HepG2 (cell line): ENCODE measurements around the gene FAM13B. TPM values are rescaled to one million over a fixed set of nuclear protein-coding genes. Genes with fewer than 3 reads are reported as not detected.
A peak's percentile ranks its signal among the peaks of the same experiment; 100 is the strongest.

Experiments
- CHD4 ChIP-seq: fragments of 200-600 bp; sonication (generic); IDR thresholded peaks from 2 replicates; pipeline ENCODE4 v1.7.0; 2017; ENCODE audit warnings: mild to moderate bottlenecking, low read length, borderline replicate concordance
- DMAP1 ChIP-seq: IDR thresholded peaks from 2 replicates; pipeline ENCODE4 v1.6.1; 2016
- HOXD1 ChIP-seq: sonication (generic); formaldehyde crosslinking; IDR thresholded peaks from 2 replicates; pipeline ENCODE4 v1.5.0; 2020; ENCODE audit warnings: missing genetic modification reagents
- JUNB ChIP-seq: sonication (generic); formaldehyde crosslinking; IDR thresholded peaks from 2 replicates; pipeline ENCODE4 v1.8.0; 2022; ENCODE audit warnings: missing genetic modification reagents, mild to moderate bottlenecking, borderline replicate concordance
- KAT8 ChIP-seq: IDR thresholded peaks from 2 replicates; pipeline ENCODE4 v1.6.1; 2016; ENCODE audit warnings: missing genetic modification reagents, missing compliant biosample characterization
- MAZ ChIP-seq, 2 experiments: sonication (generic) in 1 of 2; formaldehyde crosslinking in 1 of 2; IDR thresholded peaks; 2 replicates each; pipeline versions ENCODE4 v1.5.0 to v1.6.1; 2012 to 2020; ENCODE audit warnings: low read depth in 2 of 2, mild to moderate bottlenecking in 2 of 2, borderline replicate concordance in 1 of 2, improper control_type of control experiment in 1 of 2, low read length in 1 of 2, missing genetic modification reagents in 1 of 2, moderate library complexity in 1 of 2
- MBD4 ChIP-seq: IDR thresholded peaks from 2 replicates; pipeline ENCODE4 v1.6.1; 2012; ENCODE audit warnings: low read length, inconsistent platforms, borderline replicate concordance
- MIER3 ChIP-seq: IDR thresholded peaks from 2 replicates; pipeline ENCODE4 v1.6.1; 2016; ENCODE audit warnings: missing compliant biosample characterization, borderline replicate concordance
- NONO ChIP-seq, 2 experiments: fragments of 450-650 bp in 1 of 2; sonication (generic) in 1 of 2; formaldehyde crosslinking in 1 of 2; IDR thresholded peaks in 1 of 2; conservative IDR thresholded peaks in 1 of 2; 2 replicates each; pipeline versions ENCODE4 v1.6.1 to v1.8.0; 2017 to 2022; ENCODE audit warnings: mild to moderate bottlenecking in 1 of 2, missing genetic modification reagents in 1 of 2, moderate library complexity in 1 of 2
- NR2C2 ChIP-seq: sonication (generic); formaldehyde crosslinking; IDR thresholded peaks from 2 replicates; pipeline ENCODE4 v1.4.0; 2020; ENCODE audit warnings: missing genetic modification reagents, mild to moderate bottlenecking, moderate library complexity, borderline replicate concordance
- REXO4 ChIP-seq: sonication (generic); formaldehyde crosslinking; IDR thresholded peaks from 2 replicates; pipeline ENCODE4 v1.8.0; 2022; ENCODE audit warnings: missing genetic modification reagents, mild to moderate bottlenecking, borderline replicate concordance
- RFX5 ChIP-seq: IDR thresholded peaks from 2 replicates; pipeline ENCODE4 v1.6.1; 2011; ENCODE audit warnings: low read depth, low read length, improper control_type of control experiment
- RNF2 ChIP-seq: fragments of 450-650 bp; conservative IDR thresholded peaks from 2 replicates; pipeline ENCODE4 v1.6.1; 2016; ENCODE audit warnings: low read depth
- SP1 ChIP-seq, 2 experiments: fragments of 450-650 bp in 1 of 2; sonication (generic) in 1 of 2; formaldehyde crosslinking in 1 of 2; IDR thresholded peaks; 2 replicates each; pipeline versions ENCODE4 v1.4.0 to v1.6.1; 2016 to 2020; ENCODE audit warnings: missing genetic modification reagents in 1 of 2
- TCF12 ChIP-seq, 2 experiments: fragments of 450-650 bp in 1 of 2; sonication (generic) in 1 of 2; formaldehyde crosslinking in 1 of 2; IDR thresholded peaks; 2 replicates each; pipeline versions ENCODE4 v1.6.1 to v1.8.0; 2017 to 2022; ENCODE audit warnings: antibody characterized with exemption in 1 of 2, mild to moderate bottlenecking in 1 of 2, missing genetic modification reagents in 1 of 2, moderate library complexity in 1 of 2
- TCF7 ChIP-seq: sonication (generic); IDR thresholded peaks from 2 replicates; pipeline ENCODE4 v1.6.1; 2016; ENCODE audit warnings: antibody characterized with exemption, low read depth
- TOE1 ChIP-seq: sonication (generic); formaldehyde crosslinking; IDR thresholded peaks from 2 replicates; pipeline ENCODE4 v1.4.0; 2020; ENCODE audit warnings: mild to moderate bottlenecking, missing genetic modification reagents
- YEATS2 ChIP-seq: sonication (generic); formaldehyde crosslinking; IDR thresholded peaks from 2 replicates; pipeline ENCODE4 v1.4.0; 2020; ENCODE audit warnings: missing genetic modification reagents, borderline replicate concordance
- ZFAT ChIP-seq: sonication (generic); formaldehyde crosslinking; conservative IDR thresholded peaks from 2 replicates; pipeline ENCODE4 v1.8.1; 2023; ENCODE audit warnings: missing genetic modification reagents, inconsistent platforms
- ZFP36L1 ChIP-seq: sonication (generic); formaldehyde crosslinking; IDR thresholded peaks from 2 replicates; pipeline ENCODE4 v1.8.0; 2022; ENCODE audit warnings: mild to moderate bottlenecking, missing genetic modification reagents, moderate library complexity
- ZNF160 ChIP-seq: sonication (generic); formaldehyde crosslinking; IDR thresholded peaks from 2 replicates; pipeline ENCODE4 v1.8.0; 2022; ENCODE audit warnings: mild to moderate bottlenecking, inconsistent platforms, missing genetic modification reagents
- ZNF605 ChIP-seq: sonication (generic); formaldehyde crosslinking; IDR thresholded peaks from 2 replicates; pipeline ENCODE4 v1.8.0; 2022; ENCODE audit warnings: mild to moderate bottlenecking, missing genetic modification reagents
- ZNF747 ChIP-seq: sonication (generic); formaldehyde crosslinking; IDR thresholded peaks from 2 replicates; pipeline ENCODE4 v1.8.1; 2023; ENCODE audit warnings: missing genetic modification reagents, mild to moderate bottlenecking, borderline replicate concordance
- ZNF761 ChIP-seq: sonication (generic); formaldehyde crosslinking; conservative IDR thresholded peaks from 2 replicates; pipeline ENCODE4 v1.4.0; 2020; ENCODE audit warnings: mild to moderate bottlenecking, missing genetic modification reagents
- ZNF781 ChIP-seq: sonication (generic); formaldehyde crosslinking; IDR thresholded peaks from 2 replicates; pipeline ENCODE4 v1.5.1; 2020; ENCODE audit warnings: borderline replicate concordance, mild to moderate bottlenecking, missing genetic modification reagents; ENCODE audit errors: not compliant biosample characterization
- polyA plus RNA-seq, 8 experiments: library from polyadenylated mRNA; depleted of rRNA in 3 of 8; stranded (reverse) in 7 of 8; unstranded in 1 of 8; fragments of >200 nt; fragmentation: Illumina TruSeq in 4 of 8; extraction: Trizol in 4 of 8; gene quantifications; 2 replicates each; pipeline versions ENCODE4 v1.2.1 to v1.2.3, GENCODE V29; 2011 to 2016; ENCODE audit warnings: low read depth in 4 of 8, missing spikeins in 1 of 8, mixed read lengths in 1 of 8; ENCODE audit not compliant: insufficient read depth in 1 of 8
- total RNA-seq, 5 experiments: library from RNA; depleted of rRNA; stranded (reverse); fragments of >200 nt; fragmentation: Illumina TruSeq; extraction: Trizol; gene quantifications; 2 replicates each; pipeline ENCODE4 v1.2.3, GENCODE V29; 2016; ENCODE audit warnings: low read depth in 1 of 5
- TF ChIP-seq, protein P1 (sequence below): IDR thresholded peaks from 2 replicates; pipeline ENCODE4 v1.6.1; 2012; ENCODE audit warnings: inconsistent platforms
- TF ChIP-seq, protein P2 (sequence below): sonication (generic); formaldehyde crosslinking; IDR thresholded peaks from 2 replicates; pipeline ENCODE4 v1.5.0; 2020; ENCODE audit warnings: missing genetic modification reagents
- TF ChIP-seq, protein P3 (sequence below): IDR thresholded peaks from 2 replicates; pipeline ENCODE4 v1.4.0; 2020; ENCODE audit warnings: mild to moderate bottlenecking, missing genetic modification reagents

FAM13B gene
- total and polyA plus RNA-seq, 2 of the 13 experiments (the other 11 are each of a cell fraction or from before 2014, with no cell fraction given): 6.9 to 11.5 TPM

DNA sequence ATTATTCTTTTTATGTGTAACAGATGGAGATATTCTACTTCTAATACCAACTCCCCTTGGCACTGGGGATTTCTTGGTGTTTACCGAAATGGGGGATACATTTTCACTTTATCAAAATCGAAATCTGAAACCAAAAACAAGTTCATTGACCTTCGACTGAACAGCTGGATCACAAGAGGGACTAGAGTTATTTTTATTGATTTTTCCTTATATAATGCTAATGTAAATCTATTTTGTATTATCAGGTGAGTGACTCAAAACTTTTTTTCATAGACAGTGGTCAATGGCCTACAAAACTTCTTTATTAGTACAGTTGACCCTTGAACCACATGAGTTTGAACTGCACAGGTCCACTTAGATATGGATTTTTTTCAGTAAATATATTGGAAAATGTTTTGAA is 133.4 kb downstream of the FAM13B start (continued):
- no peak for TF ChIP-seq ZFP36L1 (CRISPR knock-in tag)
- TF ChIP-seq TOE1 (CRISPR knock-in tag): no peak
- no peak for TF ChIP-seq DMAP1 (CRISPR knock-in tag)
- no peak for TF ChIP-seq ZNF160 (CRISPR knock-in tag)
- TF ChIP-seq KAT8 (CRISPR knock-in tag): 0 out of 2 replicates have a peak, but pooled peaks have one; percentile 40
- peak; percentile 62 for TF ChIP-seq TCF7
- TF ChIP-seq ZFAT: no peak
- TF ChIP-seq JUNB (CRISPR knock-in tag): no peak
- no peak for TF ChIP-seq MBD4
- TF ChIP-seq MIER3 (CRISPR knock-in tag): no peak
- no peak for TF ChIP-seq HOXD1
- 0 out of 2 replicates have a peak, but pooled peaks have one; percentile 44 for TF ChIP-seq ZNF761 (CRISPR knock-in tag)
- no peak for TF ChIP-seq YEATS2 (CRISPR knock-in tag)
- TF ChIP-seq MAZ (IDR thresholded peaks at IDR 0.05; ENCODE audit: borderline replicate concordance, low read depth, low read length): no peak
- no peak for TF ChIP-seq MAZ (CRISPR knock-in tag; IDR thresholded peaks at IDR 0.05; ENCODE audit: low read depth)
- no peak for TF ChIP-seq ZNF605 (CRISPR knock-in tag)
- no peak for TF ChIP-seq RNF2
- TF ChIP-seq, protein P1, sequence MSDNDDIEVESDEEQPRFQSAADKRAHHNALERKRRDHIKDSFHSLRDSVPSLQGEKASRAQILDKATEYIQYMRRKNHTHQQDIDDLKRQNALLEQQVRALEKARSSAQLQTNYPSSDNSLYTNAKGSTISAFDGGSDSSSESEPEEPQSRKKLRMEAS: no peak
- TF ChIP-seq CHD4: no peak
- TF ChIP-seq, protein P2, sequence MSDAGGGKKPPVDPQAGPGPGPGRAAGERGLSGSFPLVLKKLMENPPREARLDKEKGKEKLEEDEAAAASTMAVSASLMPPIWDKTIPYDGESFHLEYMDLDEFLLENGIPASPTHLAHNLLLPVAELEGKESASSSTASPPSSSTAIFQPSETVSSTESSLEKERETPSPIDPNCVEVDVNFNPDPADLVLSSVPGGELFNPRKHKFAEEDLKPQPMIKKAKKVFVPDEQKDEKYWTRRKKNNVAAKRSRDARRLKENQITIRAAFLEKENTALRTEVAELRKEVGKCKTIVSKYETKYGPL (CRISPR knock-in tag): no peak
- no peak for TF ChIP-seq ZNF747 (CRISPR knock-in tag)
- no peak for TF ChIP-seq RFX5
- no peak for TF ChIP-seq REXO4
- no peak for TF ChIP-seq TCF12 (IDR thresholded peaks at IDR 0.05)
- peak; percentile 57; the same call in 1 of the 2 replicates for TF ChIP-seq TCF12 (CRISPR knock-in tag; IDR thresholded peaks at IDR 0.05)
- TF ChIP-seq NONO (IDR thresholded peaks at IDR 0.05): no peak
- no peak for TF ChIP-seq NONO (CRISPR knock-in tag; conservative IDR thresholded peaks at IDR 0.05)
- no peak for TF ChIP-seq SP1 (IDR thresholded peaks at IDR 0.05)
- TF ChIP-seq SP1 (CRISPR knock-in tag; IDR thresholded peaks at IDR 0.05): no peak
- TF ChIP-seq, protein P3, sequence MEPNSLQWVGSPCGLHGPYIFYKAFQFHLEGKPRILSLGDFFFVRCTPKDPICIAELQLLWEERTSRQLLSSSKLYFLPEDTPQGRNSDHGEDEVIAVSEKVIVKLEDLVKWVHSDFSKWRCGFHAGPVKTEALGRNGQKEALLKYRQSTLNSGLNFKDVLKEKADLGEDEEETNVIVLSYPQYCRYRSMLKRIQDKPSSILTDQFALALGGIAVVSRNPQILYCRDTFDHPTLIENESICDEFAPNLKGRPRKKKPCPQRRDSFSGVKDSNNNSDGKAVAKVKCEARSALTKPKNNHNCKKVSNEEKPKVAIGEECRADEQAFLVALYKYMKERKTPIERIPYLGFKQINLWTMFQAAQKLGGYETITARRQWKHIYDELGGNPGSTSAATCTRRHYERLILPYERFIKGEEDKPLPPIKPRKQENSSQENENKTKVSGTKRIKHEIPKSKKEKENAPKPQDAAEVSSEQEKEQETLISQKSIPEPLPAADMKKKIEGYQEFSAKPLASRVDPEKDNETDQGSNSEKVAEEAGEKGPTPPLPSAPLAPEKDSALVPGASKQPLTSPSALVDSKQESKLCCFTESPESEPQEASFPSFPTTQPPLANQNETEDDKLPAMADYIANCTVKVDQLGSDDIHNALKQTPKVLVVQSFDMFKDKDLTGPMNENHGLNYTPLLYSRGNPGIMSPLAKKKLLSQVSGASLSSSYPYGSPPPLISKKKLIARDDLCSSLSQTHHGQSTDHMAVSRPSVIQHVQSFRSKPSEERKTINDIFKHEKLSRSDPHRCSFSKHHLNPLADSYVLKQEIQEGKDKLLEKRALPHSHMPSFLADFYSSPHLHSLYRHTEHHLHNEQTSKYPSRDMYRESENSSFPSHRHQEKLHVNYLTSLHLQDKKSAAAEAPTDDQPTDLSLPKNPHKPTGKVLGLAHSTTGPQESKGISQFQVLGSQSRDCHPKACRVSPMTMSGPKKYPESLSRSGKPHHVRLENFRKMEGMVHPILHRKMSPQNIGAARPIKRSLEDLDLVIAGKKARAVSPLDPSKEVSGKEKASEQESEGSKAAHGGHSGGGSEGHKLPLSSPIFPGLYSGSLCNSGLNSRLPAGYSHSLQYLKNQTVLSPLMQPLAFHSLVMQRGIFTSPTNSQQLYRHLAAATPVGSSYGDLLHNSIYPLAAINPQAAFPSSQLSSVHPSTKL (CRISPR knock-in tag): peak; percentile 73
- no peak for TF ChIP-seq ZNF781 (CRISPR knock-in tag)
- peak; percentile 31; the same call in 1 of the 2 replicates for TF ChIP-seq NR2C2
